GM12864 (cell line): ENCODE measurements around the gene INSIG2.

ENCODE experiments used
- DNase-seq: peaks from one replicate; pipeline ENCODE4 v3.0.0-alpha.2; 2011; ENCODE audit warnings: low read depth
- H3K4me3 ChIP-seq: 2 replicates; pipeline ENCODE4 v1.5.1; 2011; ENCODE audit warnings: mild to moderate bottlenecking, low read depth, low read length, control low read depth
- TF ChIP-seq, protein P1 (sequence below): IDR thresholded peaks from 2 replicates; pipeline ENCODE4 v1.5.1; 2011; ENCODE audit warnings: low read depth, mild to moderate bottlenecking, moderate library complexity, low read length, control low read depth, inconsistent platforms; ENCODE audit errors: missing control alignments

The INSIG2 gene

GRCh38 chr2:118088051-118089024 is at the start of gene INSIG2:
INSIG2 (plus strand) TSS chr2:118088471; CDS start chr2:118096557, 8,086 bp downstream.
- DNase-seq, result peak; percentile 94
- H3K4me3 ChIP-seq, result peak within 1 kb of the TSS; percentile 84
- TF ChIP-seq, protein P1, sequence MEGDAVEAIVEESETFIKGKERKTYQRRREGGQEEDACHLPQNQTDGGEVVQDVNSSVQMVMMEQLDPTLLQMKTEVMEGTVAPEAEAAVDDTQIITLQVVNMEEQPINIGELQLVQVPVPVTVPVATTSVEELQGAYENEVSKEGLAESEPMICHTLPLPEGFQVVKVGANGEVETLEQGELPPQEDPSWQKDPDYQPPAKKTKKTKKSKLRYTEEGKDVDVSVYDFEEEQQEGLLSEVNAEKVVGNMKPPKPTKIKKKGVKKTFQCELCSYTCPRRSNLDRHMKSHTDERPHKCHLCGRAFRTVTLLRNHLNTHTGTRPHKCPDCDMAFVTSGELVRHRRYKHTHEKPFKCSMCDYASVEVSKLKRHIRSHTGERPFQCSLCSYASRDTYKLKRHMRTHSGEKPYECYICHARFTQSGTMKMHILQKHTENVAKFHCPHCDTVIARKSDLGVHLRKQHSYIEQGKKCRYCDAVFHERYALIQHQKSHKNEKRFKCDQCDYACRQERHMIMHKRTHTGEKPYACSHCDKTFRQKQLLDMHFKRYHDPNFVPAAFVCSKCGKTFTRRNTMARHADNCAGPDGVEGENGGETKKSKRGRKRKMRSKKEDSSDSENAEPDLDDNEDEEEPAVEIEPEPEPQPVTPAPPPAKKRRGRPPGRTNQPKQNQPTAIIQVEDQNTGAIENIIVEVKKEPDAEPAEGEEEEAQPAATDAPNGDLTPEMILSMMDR, result peak; percentile 23

GRCh38 chr2:118040891-118041290 is 47.4 kb upstream of the INSIG2 start:
- TF ChIP-seq, protein P1, result no peak
- no peak for DNase-seq
- no peak overlapping the region for H3K4me3 ChIP-seq

- TF ChIP-seq, protein P1, result no peak
- DNase-seq, result no peak
- H3K4me3 ChIP-seq, result no peak overlapping the region
Measured at GRCh38 chr2:118044103-118044716, 44.1 kb upstream of the INSIG2 start.

DNA sequence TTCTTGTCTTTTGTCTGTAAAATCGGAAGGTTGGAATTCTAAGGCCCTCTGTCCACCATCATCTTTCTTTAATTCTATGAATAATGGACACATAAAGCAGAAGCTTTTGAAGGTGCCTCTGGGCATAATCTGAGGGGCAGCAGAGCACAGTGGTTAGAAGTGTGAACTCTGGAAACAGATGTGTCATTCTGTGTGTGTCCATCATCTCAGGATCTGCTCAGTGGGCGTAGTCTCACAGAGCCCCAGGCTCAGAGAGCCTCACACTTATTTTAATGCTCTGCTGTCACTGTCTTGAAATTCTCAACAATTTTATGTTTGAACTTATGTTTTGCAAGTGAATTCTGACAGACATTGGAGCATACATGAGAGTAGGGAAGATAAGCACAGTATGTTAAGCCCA is 43.4 kb upstream of the INSIG2 start:
- DNase-seq, result no peak
- no peak overlapping the region for H3K4me3 ChIP-seq
- TF ChIP-seq, protein P1, result no peak

DNA sequence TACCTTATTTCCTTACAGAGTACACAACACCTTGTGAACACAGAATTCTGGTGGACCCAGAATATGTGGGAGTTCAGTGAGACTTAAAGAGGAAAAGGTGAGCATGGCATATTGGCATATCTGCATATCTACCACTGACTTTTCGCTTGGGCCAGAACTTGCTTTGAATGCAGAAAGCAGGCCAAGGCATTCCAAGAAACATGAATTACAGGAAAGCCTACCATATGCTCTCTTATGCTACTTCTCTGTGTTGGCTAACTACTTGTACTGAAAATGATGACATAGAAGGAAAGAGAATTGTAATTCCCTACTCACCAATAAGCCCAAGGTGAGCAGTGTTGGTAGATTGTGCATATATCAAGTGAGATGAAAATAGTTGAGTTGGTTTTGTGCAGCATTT is 43.0 kb upstream of the INSIG2 start:
- DNase-seq, result no peak
- H3K4me3 ChIP-seq, result no peak overlapping the region
- TF ChIP-seq, protein P1, result no peak

DNA sequence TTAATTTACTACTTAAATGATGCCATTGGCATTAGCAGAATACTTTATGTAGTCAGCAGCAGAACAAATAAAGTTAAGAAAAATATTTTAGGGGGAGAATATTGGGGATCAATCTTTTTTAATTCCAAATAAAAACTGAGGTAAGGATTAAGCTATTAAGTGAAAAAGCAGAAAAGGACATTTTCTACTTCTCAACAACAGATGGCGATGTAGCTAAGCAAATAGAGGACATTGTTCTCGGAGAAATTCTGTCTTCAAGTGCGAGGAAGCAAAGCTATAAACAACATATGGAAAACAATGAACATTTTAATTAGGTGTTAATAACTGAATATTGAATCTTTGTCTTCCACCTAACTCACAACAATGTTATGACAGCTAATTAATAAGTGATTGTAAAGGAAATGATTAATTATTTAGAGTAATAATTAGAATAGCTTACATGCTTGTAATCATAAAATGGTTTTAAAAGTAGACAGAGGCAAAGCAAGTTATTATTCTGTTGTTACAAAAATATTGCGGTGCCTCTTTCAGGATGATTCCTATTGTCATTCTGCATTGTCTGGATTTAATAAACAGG is 41.5 kb upstream of the INSIG2 start:
- DNase-seq, result no peak
- TF ChIP-seq, protein P1, result peak; percentile 48
- H3K4me3 ChIP-seq, result no peak overlapping the region
